Right renal cortex interstitium (tissue), 3 donors: ENCODE results near the gene MCRIP2. TPM values are rescaled to one million over a fixed set of nuclear protein-coding genes. Genes with fewer than 3 reads are reported as not detected.

ENCODE experiments used
- DNase-seq, 3 donors: peaks; one replicate each; pipeline ENCODE4 v3.0.0-alpha.2; 2013; ENCODE audit warnings: low read depth in 3 of 3, low spot score in 2 of 3
- polyA plus RNA-seq, 3 donors: library from polyadenylated mRNA; unstranded; fragments of 120-200 nt; gene quantifications; one replicate each; pipeline ENCODE4 v1.2.1, GENCODE V29; 2013; ENCODE audit not compliant: insufficient read length in 3 of 3

Gene MCRIP2
- polyA plus RNA-seq, 3 donors = 11.1 to 15.5 (median 12.5) TPM

GRCh38 chr16:693364-693763 lies 51.7 kb downstream of the MCRIP2 start:
- no peak for DNase-seq

GRCh38 chr16:693766-694165 lies 52.1 kb downstream of the MCRIP2 start:
- no peak for DNase-seq

- no peak for DNase-seq
These were observed 52.7 kb downstream of the MCRIP2 start for GRCh38 chr16:694187-694862.

GRCh38 chr16:694863-695354 lies 53.3 kb downstream of the MCRIP2 start:
- DNase-seq = no peak

- no peak for DNase-seq
These were observed 53.9 kb downstream of the MCRIP2 start for GRCh38 chr16:695355-696089.

Other genes starting within 250 kb of the MCRIP2 start
- gene NME4, start 244.6 kb upstream of the MCRIP2 start, polyA plus RNA-seq = 100 to 1,000 TPM in 2 of 3 donors, 10 to 100 TPM in 1; 95.3 to 124 (median 109) TPM
- 10 to 100 TPM; 15.7 to 28.3 (median 21.6) TPM for gene DECR2, start 239.9 kb upstream of the MCRIP2 start, polyA plus RNA-seq
- 10 to 100 TPM; 65.2 to 95.2 (median 81.0) TPM for gene RAB11FIP3, start 216.2 kb upstream of the MCRIP2 start, polyA plus RNA-seq
- gene CAPN15, start 114.1 kb upstream of the MCRIP2 start, polyA plus RNA-seq = 10 to 100 TPM; 18.2 to 19.8 (median 18.2) TPM
- gene PRR35, start 81.4 kb upstream of the MCRIP2 start, polyA plus RNA-seq = 1 to 10 TPM; 7.4 to 8.6 (median 7.5) TPM
- gene NHLRC4, start 74.8 kb upstream of the MCRIP2 start, polyA plus RNA-seq = 1 to 10 TPM; 6.4 to 6.9 (median 6.6) TPM
- gene PIGQ, start 71.9 kb upstream of the MCRIP2 start, polyA plus RNA-seq = 10 to 100 TPM; 49.8 to 55.6 (median 50.4) TPM
- gene RAB40C, start 51.8 kb upstream of the MCRIP2 start, polyA plus RNA-seq = 10 to 100 TPM; 12.7 to 16.6 (median 14.4) TPM
- 1 to 10 TPM in 1 of 3 donors, under 1 TPM in 2; 0.82 to 1.2 (median 0.94) TPM for gene WFIKKN1, start 10.8 kb upstream of the MCRIP2 start, polyA plus RNA-seq
- gene METTL26, start 5.5 kb upstream of the MCRIP2 start, polyA plus RNA-seq = 10 to 100 TPM; 34.8 to 45.2 (median 42.0) TPM
- gene WDR90, start 7.5 kb downstream of the MCRIP2 start, polyA plus RNA-seq = 10 to 100 TPM; 22.4 to 27.5 (median 22.8) TPM
- 10 to 100 TPM; 58.2 to 68.2 (median 60.6) TPM for gene RHOT2, start 26.3 kb downstream of the MCRIP2 start, polyA plus RNA-seq
- 1 to 10 TPM in 2 of 3 donors, under 1 TPM in 1; 0.58 to 1.5 (median 1.1) TPM for gene RHBDL1, start 33.8 kb downstream of the MCRIP2 start, polyA plus RNA-seq
- 100 to 1,000 TPM; 117 to 125 (median 120) TPM for gene STUB1, start 38.6 kb downstream of the MCRIP2 start, polyA plus RNA-seq
- gene JMJD8, start 42.5 kb downstream of the MCRIP2 start, polyA plus RNA-seq = 10 to 100 TPM; 56.0 to 68.0 (median 65.2) TPM
- 10 to 100 TPM in 1 of 3 donors, 1 to 10 TPM in 2; 9.2 to 10.2 (median 9.5) TPM for gene WDR24, start 48.6 kb downstream of the MCRIP2 start, polyA plus RNA-seq
- gene FBXL16, start 64.0 kb downstream of the MCRIP2 start, polyA plus RNA-seq = 1 to 10 TPM in 2 of 3 donors, under 1 TPM in 1; 0.96 to 1.8 (median 1.1) TPM
- gene METRN, start 73.3 kb downstream of the MCRIP2 start, polyA plus RNA-seq = 1 to 10 TPM; 4.5 to 6.0 (median 5.2) TPM
- gene ANTKMT, start 79.3 kb downstream of the MCRIP2 start, polyA plus RNA-seq = 10 to 100 TPM in 2 of 3 donors, 1 to 10 TPM in 1; 8.4 to 11.0 (median 10.2) TPM
- 1 to 10 TPM in 2 of 3 donors, under 1 TPM in 1; 0.74 to 1.3 (median 1.2) TPM for gene CCDC78, start 84.6 kb downstream of the MCRIP2 start, polyA plus RNA-seq
- gene HAGHL, start 85.3 kb downstream of the MCRIP2 start, polyA plus RNA-seq = 1 to 10 TPM; 3.4 to 4.0 (median 3.8) TPM
- gene CIAO3, start 99.2 kb downstream of the MCRIP2 start, polyA plus RNA-seq = 10 to 100 TPM; 18.9 to 23.4 (median 22.8) TPM
- gene MSLN, start 118.9 kb downstream of the MCRIP2 start, polyA plus RNA-seq = 10 to 100 TPM; 12.1 to 24.9 (median 13.8) TPM
- 10 to 100 TPM; 10.1 to 11.0 (median 10.4) TPM for gene RPUSD1, start 146.6 kb downstream of the MCRIP2 start, polyA plus RNA-seq
- gene CHTF18, start 146.8 kb downstream of the MCRIP2 start, polyA plus RNA-seq = 10 to 100 TPM; 16.0 to 21.1 (median 16.5) TPM
- under 1 TPM in 2 of 3 donors, not detected in 1; 0.12 to 0.31 TPM for gene GNG13, start 158.9 kb downstream of the MCRIP2 start, polyA plus RNA-seq